K562 (cell line): ENCODE data around the gene CTSH. TPM values are rescaled to one million over a fixed set of nuclear protein-coding genes. Genes with fewer than 3 reads are reported as not detected.

Experiments used
- CAMTA2 ChIP-seq: fragments of 250-450 bp; sonication (Bioruptor Pico); conservative IDR thresholded peaks from 2 replicates; pipeline ENCODE4 v1.5.1; 2022
- CBX1 ChIP-seq: sonication (generic); IDR thresholded peaks from 2 replicates; pipeline ENCODE4 v1.6.1; 2016; ENCODE audit warnings: antibody characterized with exemption, low read depth, mild to moderate bottlenecking
- CCNT2 ChIP-seq: IDR thresholded peaks from 2 replicates; pipeline ENCODE4 v1.6.1; 2011; ENCODE audit warnings: borderline replicate concordance, low read depth, mild to moderate bottlenecking, moderate library complexity, mixed read lengths, low read length; ENCODE audit not compliant: insufficient read length; ENCODE audit errors: extremely low read depth
- FOXO4 ChIP-seq: fragments of 450-650 bp; formaldehyde crosslinking; IDR thresholded peaks from 2 replicates; pipeline ENCODE4 v1.4.0; 2020; ENCODE audit warnings: mild to moderate bottlenecking, moderate library complexity
- KDM2B ChIP-seq: fragments of 250-450 bp; sonication (Bioruptor Pico); IDR thresholded peaks from 2 replicates; pipeline ENCODE4 v1.8.0; 2021; ENCODE audit warnings: mild to moderate bottlenecking, moderate library complexity
- LARP7 ChIP-seq: fragments of 450-650 bp; IDR thresholded peaks from 2 replicates; pipeline ENCODE4 v1.6.1; 2016
- MBD2 ChIP-seq: sonication (generic); IDR thresholded peaks from 2 replicates; pipeline ENCODE4 v1.6.1; 2016; ENCODE audit warnings: low read depth, borderline replicate concordance
- MTA2 ChIP-seq: fragments of 450-650 bp; IDR thresholded peaks from 2 replicates; pipeline ENCODE4 v1.6.1; 2016; ENCODE audit warnings: low read depth
- MYC ChIP-seq, 2 experiments: fragments of 250-450 bp in 1 of 2; sonication (Bioruptor Pico) in 1 of 2; IDR thresholded peaks; 2 replicates each; pipeline versions ENCODE4 v1.5.1 to v1.6.1; 2012 to 2021; ENCODE audit warnings: low read depth in 2 of 2, borderline replicate concordance in 1 of 2, improper control_type of control experiment in 1 of 2, low read length in 1 of 2, mild to moderate bottlenecking in 1 of 2, moderate library complexity in 1 of 2
- NR4A1 ChIP-seq, 2 experiments: fragments of 250-450 bp in 1 of 2; fragments of 450-650 bp in 1 of 2; sonication (Bioruptor Pico) in 1 of 2; IDR thresholded peaks; 2 replicates each; pipeline versions ENCODE4 v1.4.0 to v1.6.1; 2016 to 2020; ENCODE audit warnings: mild to moderate bottlenecking in 2 of 2, missing compliant biosample characterization in 1 of 2, missing genetic modification characterization in 1 of 2, moderate library complexity in 1 of 2
- PHB ChIP-seq: fragments of 250-450 bp; sonication (Bioruptor Pico); IDR thresholded peaks from 2 replicates; pipeline ENCODE4 v1.5.0; 2021
- RNF2 ChIP-seq: sonication (generic); IDR thresholded peaks from 2 replicates; pipeline ENCODE4 v1.6.1; 2016
- SIN3A ChIP-seq, 2 experiments: fragments of 150-350 bp in 1 of 2; IDR thresholded peaks; 2 replicates each; pipeline ENCODE4 v1.6.1; 2011 to 2016; ENCODE audit warnings: borderline replicate concordance in 2 of 2, low read depth in 2 of 2, low read length in 2 of 2, mild to moderate bottlenecking in 2 of 2, moderate library complexity in 2 of 2; ENCODE audit not compliant: control insufficient read depth in 1 of 2
- ZBTB34 ChIP-seq: fragments of 250-450 bp; sonication (Bioruptor Pico); IDR thresholded peaks from 2 replicates; pipeline ENCODE4 v1.8.0; 2021; ENCODE audit warnings: mild to moderate bottlenecking, moderate library complexity
- ZBTB43 ChIP-seq: sonication (generic); formaldehyde crosslinking; IDR thresholded peaks from 2 replicates; pipeline ENCODE4 v1.8.0; 2023; ENCODE audit warnings: mild to moderate bottlenecking, missing genetic modification reagents
- ZFX ChIP-seq: sonication (generic); formaldehyde crosslinking; IDR thresholded peaks from 2 replicates; pipeline ENCODE4 v1.8.0; 2022; ENCODE audit warnings: mild to moderate bottlenecking, missing genetic modification reagents, moderate library complexity
- ZNF121 ChIP-seq: sonication (generic); formaldehyde crosslinking; conservative IDR thresholded peaks from 2 replicates; pipeline ENCODE4 v1.8.0; 2022; ENCODE audit warnings: missing genetic modification reagents
- polyA plus RNA-seq, 8 experiments: library from polyadenylated mRNA; depleted of rRNA in 4 of 8; stranded (reverse) in 5 of 8; unstranded in 3 of 8; fragments of >200 nt; fragmentation: Nextera tagmentation in 2 of 8; fragmentation: Illumina TruSeq in 1 of 8; extraction: Ambion mirVana in 2 of 8; extraction: Trizol in 1 of 8; gene quantifications; 2 replicates each; pipeline versions ENCODE4 v1.2.1 to v1.2.3, GENCODE V29; 2011 to 2014; ENCODE audit warnings: inconsistent platforms in 1 of 8, missing spikeins in 1 of 8
- total RNA-seq, 7 experiments: library from RNA; depleted of rRNA in 6 of 7; stranded (reverse); fragments of >200 nt in 6 of 7; fragmentation: Illumina TruSeq in 2 of 7; extraction: Trizol in 2 of 7; gene quantifications; 2 replicates each; pipeline versions ENCODE4 v1.2.1 to v1.2.3, GENCODE V29; 2011 to 2021; ENCODE audit warnings: low replicate concordance in 1 of 7
- TF ChIP-seq, protein P1 (sequence below), 2 experiments: fragments of 450-650 bp in 1 of 2; IDR thresholded peaks; 2 replicates each; pipeline ENCODE4 v1.6.1; 2011 to 2017; ENCODE audit warnings: low read depth in 2 of 2, antibody characterized with exemption in 1 of 2, borderline replicate concordance in 1 of 2, low read length in 1 of 2, mild to moderate bottlenecking in 1 of 2, mixed read lengths in 1 of 2; ENCODE audit not compliant: control insufficient read depth in 1 of 2

The CTSH gene
- total and polyA plus RNA-seq, 9 of the 15 experiments (the other 6 are each of a cell fraction or from before 2014, with no cell fraction given) = 15.0 to 462 (median 173) TPM

DNA sequence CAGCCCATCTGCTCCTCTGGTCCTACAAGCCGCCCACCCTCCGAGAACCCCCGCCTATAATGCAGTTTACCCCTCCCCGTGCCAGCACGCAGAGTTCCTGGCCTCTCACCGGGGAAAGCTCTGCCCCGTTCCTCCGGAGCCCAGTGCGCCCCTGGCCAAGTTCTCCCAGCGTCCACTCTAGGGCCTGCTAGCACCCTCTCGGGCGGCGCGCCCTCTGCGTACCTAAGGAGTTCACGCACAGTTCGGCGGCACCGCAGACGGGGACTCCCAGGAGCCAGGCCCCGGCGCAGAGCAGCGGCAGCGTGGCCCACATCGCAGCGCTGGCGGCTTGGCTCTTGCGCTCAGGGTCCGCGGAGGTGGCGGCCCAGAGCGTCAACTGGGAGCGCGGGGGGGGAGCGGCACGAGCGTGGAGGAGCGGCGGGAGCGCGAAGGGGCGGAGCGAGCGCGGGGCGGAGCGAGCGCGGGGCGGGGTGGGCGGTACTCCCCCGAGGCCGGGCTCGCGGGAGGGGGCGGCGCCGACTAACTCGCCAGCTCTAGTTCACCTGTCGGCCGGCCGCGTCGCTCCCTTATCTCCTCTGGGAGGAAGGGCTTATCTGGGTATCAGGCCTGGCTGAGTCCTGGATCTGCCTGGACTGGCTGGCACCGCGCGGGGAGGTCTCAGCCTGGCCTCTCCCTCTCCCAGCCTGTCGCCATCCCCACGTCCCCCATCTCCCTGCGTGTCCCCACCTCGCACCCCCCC is at the start of gene CTSH (continued):
- peak; percentile 67 for TF ChIP-seq CCNT2
- peak in 1 of 2 experiments; percentile 41; a peak in 1 of 4 replicates for TF ChIP-seq SIN3A (IDR thresholded peaks at IDR 0.05; ENCODE audit: borderline replicate concordance in 2 of 2, control insufficient read depth in 1 of 2, low read depth in 2 of 2, low read length in 2 of 2)
- TF ChIP-seq CAMTA2 (CRISPR knock-in tag) = no peak
- 0 out of 2 replicates have a peak, but pooled peaks have one; percentile 22 for TF ChIP-seq NR4A1 (CRISPR knock-in tag; IDR thresholded peaks at IDR 0.05)
- TF ChIP-seq NR4A1 (tag; IDR thresholded peaks at IDR 0.05) = no peak
- TF ChIP-seq MTA2 = no peak
- TF ChIP-seq KDM2B (CRISPR knock-in tag) = peak; percentile 55; the same call in 1 of the 2 replicates
- TF ChIP-seq MBD2 = no peak
- TF ChIP-seq, protein P1, sequence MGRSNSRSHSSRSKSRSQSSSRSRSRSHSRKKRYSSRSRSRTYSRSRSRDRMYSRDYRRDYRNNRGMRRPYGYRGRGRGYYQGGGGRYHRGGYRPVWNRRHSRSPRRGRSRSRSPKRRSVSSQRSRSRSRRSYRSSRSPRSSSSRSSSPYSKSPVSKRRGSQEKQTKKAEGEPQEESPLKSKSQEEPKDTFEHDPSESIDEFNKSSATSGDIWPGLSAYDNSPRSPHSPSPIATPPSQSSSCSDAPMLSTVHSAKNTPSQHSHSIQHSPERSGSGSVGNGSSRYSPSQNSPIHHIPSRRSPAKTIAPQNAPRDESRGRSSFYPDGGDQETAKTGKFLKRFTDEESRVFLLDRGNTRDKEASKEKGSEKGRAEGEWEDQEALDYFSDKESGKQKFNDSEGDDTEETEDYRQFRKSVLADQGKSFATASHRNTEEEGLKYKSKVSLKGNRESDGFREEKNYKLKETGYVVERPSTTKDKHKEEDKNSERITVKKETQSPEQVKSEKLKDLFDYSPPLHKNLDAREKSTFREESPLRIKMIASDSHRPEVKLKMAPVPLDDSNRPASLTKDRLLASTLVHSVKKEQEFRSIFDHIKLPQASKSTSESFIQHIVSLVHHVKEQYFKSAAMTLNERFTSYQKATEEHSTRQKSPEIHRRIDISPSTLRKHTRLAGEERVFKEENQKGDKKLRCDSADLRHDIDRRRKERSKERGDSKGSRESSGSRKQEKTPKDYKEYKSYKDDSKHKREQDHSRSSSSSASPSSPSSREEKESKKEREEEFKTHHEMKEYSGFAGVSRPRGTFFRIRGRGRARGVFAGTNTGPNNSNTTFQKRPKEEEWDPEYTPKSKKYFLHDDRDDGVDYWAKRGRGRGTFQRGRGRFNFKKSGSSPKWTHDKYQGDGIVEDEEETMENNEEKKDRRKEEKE (IDR thresholded peaks at IDR 0.05; ENCODE audit: borderline replicate concordance in 1 of 2, control insufficient read depth in 1 of 2, low read depth in 2 of 2, low read length in 1 of 2) = no peak
- 0 out of 2 replicates have a peak, but pooled peaks have one; percentile 55 for TF ChIP-seq RNF2
- TF ChIP-seq PHB (CRISPR knock-in tag) = no peak
- no peak for TF ChIP-seq LARP7
- peak; percentile 89 for TF ChIP-seq ZFX (CRISPR knock-in tag)
- 0 out of 2 replicates have a peak, but pooled peaks have one; percentile 11 for TF ChIP-seq ZNF121
- no peak for TF ChIP-seq FOXO4
- no peak for TF ChIP-seq ZBTB34 (CRISPR knock-in tag)
- peak; percentile 50; the same call in 1 of the 2 replicates for TF ChIP-seq MYC (IDR thresholded peaks at IDR 0.05; ENCODE audit: low read depth, low read length)
- peak; percentile 63; the same call in 1 of the 2 replicates for TF ChIP-seq MYC (CRISPR knock-in tag; IDR thresholded peaks at IDR 0.05; ENCODE audit: borderline replicate concordance, low read depth)
- TF ChIP-seq ZBTB43 = no peak
- TF ChIP-seq CBX1 = 0 out of 2 replicates have a peak, but pooled peaks have one; percentile 48
